Frontal cortex (tissue), 4 donors: ENCODE data around the gene CNFN. TPM values are rescaled to one million over a fixed set of nuclear protein-coding genes. Genes with fewer than 3 reads are reported as not detected.
"Not testable (repeated sequence)": the region's sequence is repeated elsewhere in the genome, so short reads cannot be mapped to it uniquely, and the experiment has no call there.

Experiments used
- DNase-seq, 2 donors: peaks; one replicate each; pipeline ENCODE4 v3.0.0; 2012; ENCODE audit warnings: low spot score in 2 of 2
- FAIRE-seq: peaks from 2 replicates; lab custom pipeline; 2012; peaks lifted over from hg19 to GRCh38; lab: Jason Lieb, UNC
- small RNA-seq: library from RNA; depleted of rRNA; stranded (forward); fragments of <200 nt; gene quantifications from one replicate; pipeline ENCODE3, GENCODE V24; 2014
- total RNA-seq: library from RNA; depleted of rRNA; stranded (reverse); fragments of >200 nt; gene quantifications from one replicate; pipeline ENCODE4 v1.2.3, GENCODE V29; 2014
- donor health status: control.
- donor health status: control.
- donor health status: control.

The CNFN gene
- total RNA-seq, 1 donor from 2014 or later = not detected

GRCh38 chr19:42355896-42356295, 34.2 kb downstream of the CNFN start:
- no peak for DNase-seq
- no peak for FAIRE-seq

- no peak for DNase-seq
- FAIRE-seq = no peak
Measured at GRCh38 chr19:42353341-42354015, 36.6 kb downstream of the CNFN start.

DNA sequence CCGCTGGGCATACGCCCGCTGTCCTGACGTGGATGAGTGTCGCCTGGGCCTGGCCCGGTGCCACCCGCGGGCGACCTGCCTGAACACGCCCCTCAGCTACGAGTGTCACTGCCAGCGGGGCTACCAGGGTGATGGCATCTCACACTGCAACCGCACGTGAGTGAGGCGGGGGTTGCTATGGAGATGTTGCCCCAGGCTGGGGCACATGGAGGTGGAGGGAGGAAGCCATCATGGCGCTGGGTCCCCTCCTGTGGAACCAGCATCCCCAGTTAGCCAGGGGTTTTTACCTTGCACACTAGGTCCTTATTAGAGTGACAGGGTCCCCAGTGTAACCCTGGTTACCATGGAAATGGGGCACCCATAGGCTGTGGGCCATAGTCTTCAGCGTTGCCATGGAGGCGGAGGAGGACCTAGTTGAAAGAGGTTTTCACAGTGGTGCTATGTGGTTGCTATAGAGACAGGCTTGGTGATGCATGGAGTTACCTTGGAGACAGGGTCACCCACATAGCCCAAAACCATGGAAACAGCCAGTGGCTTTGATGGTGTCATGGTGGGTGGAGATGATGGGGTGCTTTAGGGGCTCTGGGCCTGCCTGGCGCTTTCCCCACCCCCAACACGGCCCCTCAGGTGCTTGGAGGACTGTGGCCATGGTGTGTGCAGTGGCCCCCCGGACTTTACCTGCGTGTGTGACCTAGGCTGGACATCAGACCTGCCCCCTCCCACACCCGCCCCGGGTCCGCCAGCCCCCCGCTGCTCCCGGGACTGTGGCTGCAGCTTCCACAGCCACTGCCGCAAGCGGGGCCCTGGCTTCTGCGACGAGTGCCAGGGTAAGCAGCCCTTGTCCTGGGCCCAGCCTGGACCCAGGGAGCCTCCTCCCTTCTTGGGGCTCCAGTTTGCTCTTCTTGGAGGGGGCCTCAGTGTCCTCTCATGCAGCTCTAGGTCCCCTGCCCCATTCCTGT, 37.5 kb downstream of the CNFN start:
- FAIRE-seq = no peak
- peak; percentile 52 to 65 for DNase-seq

- FAIRE-seq (no peak), DNase-seq (no peak)
Measured at GRCh38 chr19:42351079-42351735, 38.9 kb downstream of the CNFN start.

DNA sequence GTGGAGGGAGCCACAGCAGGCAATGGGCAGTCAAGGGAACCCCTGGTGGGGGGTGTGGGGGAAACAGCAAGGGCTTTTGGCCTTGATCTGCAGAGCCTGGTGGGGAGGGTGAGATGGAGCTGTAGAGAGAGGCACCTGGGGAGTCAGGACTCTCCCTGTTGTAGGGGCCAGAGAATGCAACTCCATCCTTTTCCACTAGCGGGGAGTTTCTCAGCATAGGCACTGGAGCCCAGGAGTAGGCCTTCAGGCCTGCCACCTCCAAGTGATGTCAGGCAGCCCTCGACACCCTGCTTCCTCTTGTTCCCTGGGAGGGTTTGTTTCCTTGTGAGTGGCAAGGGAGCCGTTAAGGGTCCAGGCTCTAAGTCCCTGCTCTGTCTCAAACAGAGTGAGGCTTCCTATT, 39.7 kb downstream of the CNFN start:
- FAIRE-seq = no peak

DNA sequence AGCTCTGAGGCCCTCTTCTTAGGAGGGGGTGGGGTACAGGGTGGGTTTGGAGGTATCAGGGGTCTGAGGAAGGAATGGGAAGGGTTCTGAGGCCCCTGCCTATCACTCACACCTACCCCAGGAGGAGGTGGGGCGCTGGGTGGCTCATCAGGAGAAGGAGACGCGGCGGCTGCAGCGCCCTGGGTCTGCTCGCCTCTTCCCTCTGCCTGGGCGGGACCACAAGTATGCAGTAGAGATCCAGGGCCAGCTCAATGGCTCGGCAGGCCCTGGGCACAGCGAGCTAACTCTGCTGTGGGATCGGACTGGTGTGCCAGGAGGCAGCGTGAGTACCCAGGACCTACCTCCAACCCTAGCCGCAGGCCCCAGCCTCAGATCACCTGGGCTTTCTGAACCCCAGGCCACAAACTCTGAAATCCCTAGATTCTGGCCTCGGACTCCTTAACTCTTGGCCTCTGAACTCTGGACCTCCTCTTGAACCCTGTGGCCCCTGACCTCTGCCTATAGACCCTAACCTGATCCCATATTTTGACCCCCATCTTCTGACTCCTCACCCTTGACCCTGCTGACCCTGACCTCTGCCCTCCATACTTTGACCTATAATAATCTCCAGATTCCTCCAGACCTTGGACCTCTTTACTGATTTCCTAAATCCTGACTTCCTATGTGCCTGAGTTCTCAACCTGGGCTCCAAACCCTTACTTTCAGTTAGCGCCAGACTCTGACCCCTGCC, 40.6 kb downstream of the CNFN start:
- DNase-seq = no peak
- no peak for FAIRE-seq

More for the DNA sequence above, 39.7 kb downstream of the CNFN start:
- no peak for DNase-seq

- FAIRE-seq = no peak
Measured at GRCh38 chr19:42348211-42348610, 41.9 kb downstream of the CNFN start.

DNA sequence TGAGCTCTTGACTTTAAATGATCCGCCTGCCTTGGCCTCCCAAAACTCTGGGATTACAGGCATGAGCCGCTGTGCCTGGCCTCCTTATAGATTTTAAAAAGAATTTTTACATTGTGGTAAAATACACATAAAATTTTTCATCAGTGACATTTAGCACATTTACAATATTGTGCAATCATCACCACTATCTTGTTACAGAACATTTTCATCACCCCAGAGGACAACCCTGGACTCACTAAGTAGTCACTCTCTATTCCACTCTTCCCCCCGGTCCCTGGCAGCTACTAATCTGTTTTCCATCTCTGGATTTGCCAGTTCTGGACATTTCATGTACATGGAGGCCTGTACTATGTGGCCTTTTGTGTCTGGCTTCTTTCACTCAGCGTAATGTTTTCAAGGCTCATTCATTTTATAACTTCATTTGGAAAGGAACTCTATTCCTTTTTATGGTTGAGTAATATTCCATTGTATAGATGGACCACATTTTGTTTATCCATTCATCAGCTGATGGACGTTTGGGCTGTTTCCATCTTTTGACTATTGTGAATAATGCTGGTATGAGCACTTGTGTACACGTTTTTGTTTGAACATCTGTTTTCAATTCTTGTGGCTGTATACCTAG, 44.8 kb downstream of the CNFN start:
- FAIRE-seq (no peak), DNase-seq (no peak)

More at GRCh38 chr19:42348211-42348610, 41.9 kb downstream of the CNFN start:
- DNase-seq = no peak

- FAIRE-seq (no peak), DNase-seq (no peak)
Measured at GRCh38 chr19:42344336-42344893, 45.7 kb downstream of the CNFN start.

DNA sequence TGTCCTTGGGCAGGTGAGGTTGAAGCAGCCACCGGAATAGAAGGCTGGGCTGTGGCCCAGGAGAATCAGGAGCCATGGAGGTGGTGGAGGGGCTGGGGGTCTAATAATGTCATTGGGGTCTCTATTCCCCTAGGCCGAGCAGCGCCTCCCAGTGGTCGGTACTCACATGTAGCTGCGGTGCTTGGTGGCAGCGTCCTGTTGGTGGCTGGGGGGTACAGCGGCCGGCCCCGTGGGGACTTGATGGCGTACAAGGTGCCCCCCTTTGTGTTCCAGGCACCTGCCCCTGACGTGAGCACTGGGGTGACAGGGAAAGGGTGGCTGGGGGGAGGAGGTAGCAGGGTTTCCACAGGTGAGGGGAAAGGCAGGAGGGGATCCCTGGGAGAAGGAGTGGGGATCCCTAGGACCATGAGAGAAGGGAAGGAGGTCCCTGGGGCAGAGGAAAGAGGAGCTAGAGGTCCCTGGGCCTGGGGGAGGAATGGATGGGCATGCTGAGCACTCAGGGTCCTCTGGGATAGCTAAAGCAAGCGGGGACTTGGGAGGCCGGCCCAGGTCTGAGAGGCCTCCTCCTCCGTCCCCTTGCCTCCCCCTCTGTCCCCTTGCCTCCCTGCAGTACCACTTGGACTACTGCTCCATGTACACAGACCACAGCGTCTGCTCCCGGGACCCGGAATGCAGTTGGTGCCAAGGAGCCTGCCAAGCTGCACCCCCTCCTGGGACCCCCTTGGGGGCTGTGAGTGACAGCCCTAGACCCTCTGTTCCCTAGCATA, 46.6 kb downstream of the CNFN start:
- no peak for DNase-seq
- FAIRE-seq = no peak

- FAIRE-seq, DNase-seq: not testable (repeated sequence)
Measured at GRCh38 chr19:42339922-42340321, 50.2 kb downstream of the CNFN start.

DNA sequence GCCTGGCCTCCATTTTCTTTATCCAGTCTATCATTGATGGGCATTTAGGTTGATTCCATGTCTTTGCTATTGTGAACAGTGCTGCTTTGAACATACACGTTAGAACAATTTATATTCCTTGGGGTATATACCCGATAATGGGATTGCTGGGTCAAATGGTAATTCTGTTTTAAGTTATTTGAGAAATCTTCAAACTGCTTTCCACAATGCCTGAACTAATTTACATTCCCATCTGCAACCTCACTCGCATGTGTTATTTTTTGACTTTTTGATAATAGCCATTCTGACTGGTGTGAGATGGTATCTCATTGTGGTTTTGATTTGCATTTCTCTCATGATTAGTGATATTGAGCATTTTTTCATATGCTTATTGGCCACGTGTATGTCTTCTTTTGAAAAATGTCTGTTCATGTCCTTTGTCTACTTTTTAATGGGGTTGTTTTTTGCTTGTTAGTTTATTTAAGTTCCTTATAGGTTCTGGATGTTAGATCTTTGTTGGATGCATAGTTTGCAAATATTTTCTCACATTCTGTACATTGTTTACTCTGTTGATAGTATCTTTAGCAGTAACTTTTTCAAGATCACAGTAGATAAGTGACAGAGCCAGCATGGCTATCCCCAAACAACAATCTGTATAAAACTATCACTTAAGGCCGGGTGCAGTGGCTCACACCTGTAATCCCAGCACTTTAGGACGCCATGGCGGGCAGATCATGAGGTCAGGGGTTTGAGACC, 50.8 kb downstream of the CNFN start:
- FAIRE-seq, DNase-seq: not testable (repeated sequence)

Small RNA genes within 50 kb of the gene (small RNA-seq; reads per million reads assigned to genes)
- gene MIR8077 = 0.08 reads per million

Other genes with a start within 250 kb of the CNFN start
- gene DEDD2, start 172.6 kb downstream of the CNFN start, total RNA-seq = 20.0 TPM
- gene ZNF526, start 170.0 kb downstream of the CNFN start, total RNA-seq = 4.1 TPM
- gene GSK3A, start 147.7 kb downstream of the CNFN start, total RNA-seq = 16.3 TPM
- 7.7 TPM for gene ERF, start 135.2 kb downstream of the CNFN start, total RNA-seq
- gene CIC, start 121.0 kb downstream of the CNFN start, total RNA-seq = 15.5 TPM
- 2.0 TPM for gene PRR19, start 88.2 kb downstream of the CNFN start, total RNA-seq
- 242 TPM for gene PAFAH1B3, start 87.7 kb downstream of the CNFN start, total RNA-seq
- 35.1 TPM for gene TMEM145, start 77.0 kb downstream of the CNFN start, total RNA-seq
- 35.9 TPM for gene MEGF8, start 64.7 kb downstream of the CNFN start, total RNA-seq
- gene LIPE, start 37.1 kb upstream of the CNFN start, total RNA-seq = 10.2 TPM
- not detected for gene CXCL17, start 52.6 kb upstream of the CNFN start, total RNA-seq
- not detected for gene CEACAM1, start 138.2 kb upstream of the CNFN start, total RNA-seq
- gene CEACAM8, start 204.6 kb upstream of the CNFN start, total RNA-seq = under 0.01 TPM